Activated naive CD8-positive, alpha-beta T cell treated with anti-CD3 and anti-CD28 coated beads, Interleukin-2, amount 50 U/mL, for 24 hours (primary cell): ENCODE results near the gene NOTCH2.

Experiments
- ATAC-seq: fragments of 150-1000 bp; cut with Tn5 transposase; one replicate; pipeline ENCODE4 v1.10.0; 2021
- DNase-seq: peaks from one replicate; pipeline ENCODE4 v3.0.0; 2021
- H3K27ac Mint-ChIP-seq: one replicate; pipeline ENCODE4 v1.8.0; 2021; ENCODE audit warnings: mild to moderate bottlenecking, mixed read lengths
- H3K27me3 Mint-ChIP-seq: one replicate; pipeline ENCODE4 v1.8.0; 2021; ENCODE audit warnings: mixed read lengths
- H3K36me3 Mint-ChIP-seq: one replicate; pipeline ENCODE4 v1.8.0; 2021; ENCODE audit warnings: low read depth, mixed read lengths
- H3K4me1 Mint-ChIP-seq: one replicate; pipeline ENCODE4 v1.8.0; 2021; ENCODE audit warnings: mixed read lengths
- H3K4me3 Mint-ChIP-seq: one replicate; pipeline ENCODE4 v1.8.0; 2021; ENCODE audit warnings: mild to moderate bottlenecking, moderate library complexity, mixed read lengths
- H3K9me3 Mint-ChIP-seq: one replicate; pipeline ENCODE4 v1.8.0; 2021; ENCODE audit warnings: mixed read lengths

Gene NOTCH2

GRCh38 chr1:119879510-119880434 is 189.7 kb downstream of the NOTCH2 start:
- no peaks in the 10 kb centered on the region for H3K9me3 Mint-ChIP-seq
- ATAC-seq = no peak
- DNase-seq = no peak
- H3K27ac Mint-ChIP-seq = no peak overlapping the region
- H3K27me3 Mint-ChIP-seq = peaks cover 9% of the 10 kb centered on the region
- no peaks in the 10 kb centered on the region for H3K36me3 Mint-ChIP-seq
- H3K4me1 Mint-ChIP-seq = no peaks in the 10 kb centered on the region
- H3K4me3 Mint-ChIP-seq = no peak overlapping the region

DNA sequence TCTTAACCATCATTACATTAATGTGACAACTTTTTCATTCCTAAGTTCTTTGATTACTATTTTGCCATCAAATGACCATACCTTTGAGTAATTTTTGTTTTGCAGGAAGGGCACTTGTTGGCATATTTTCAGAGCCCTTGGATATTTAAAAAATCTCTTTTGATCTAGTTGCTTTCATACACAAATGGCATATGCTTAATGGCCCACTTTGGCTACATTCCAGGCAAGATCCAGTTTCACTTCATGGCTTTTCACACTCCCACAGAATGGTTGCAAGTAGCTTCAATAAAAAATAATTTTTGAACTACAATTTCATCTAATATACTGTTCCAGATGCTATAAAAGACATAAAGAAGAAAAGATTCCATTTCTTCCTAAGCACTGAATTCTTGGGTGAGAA is 191.3 kb downstream of the NOTCH2 start:
- H3K4me1 Mint-ChIP-seq = no peaks in the 10 kb centered on the region
- H3K4me3 Mint-ChIP-seq = no peak overlapping the region
- DNase-seq = no peak
- H3K36me3 Mint-ChIP-seq = no peaks in the 10 kb centered on the region
- H3K9me3 Mint-ChIP-seq = no peaks in the 10 kb centered on the region
- peaks cover 8% of the 10 kb centered on the region for H3K27me3 Mint-ChIP-seq
- ATAC-seq = no peak
- no peak overlapping the region for H3K27ac Mint-ChIP-seq

GRCh38 chr1:119874186-119874585 is 195.3 kb downstream of the NOTCH2 start:
- DNase-seq (no peak), ATAC-seq (no peak)
- H3K36me3 Mint-ChIP-seq = no peaks in the 10 kb centered on the region
- no peak overlapping the region for H3K4me3 Mint-ChIP-seq
- no peak overlapping the region for H3K27ac Mint-ChIP-seq
- H3K27me3 Mint-ChIP-seq = peaks cover 10% of the 10 kb centered on the region
- peaks cover 3% of the 10 kb centered on the region for H3K4me1 Mint-ChIP-seq
- no peaks in the 10 kb centered on the region for H3K9me3 Mint-ChIP-seq

- Mint-ChIP-seq H3K27ac (no peak overlapping the region), H3K4me3 (no peak overlapping the region), H3K27me3 (peaks cover 10% of the 10 kb centered on the region), H3K9me3 (no peaks in the 10 kb centered on the region), H3K4me1 (peaks cover 3% of the 10 kb centered on the region), H3K36me3 (no peaks in the 10 kb centered on the region)
- ATAC-seq = peak; percentile 68
- DNase-seq = no peak
Observed at GRCh38 chr1:119873135-119874015, 196.1 kb downstream of the NOTCH2 start.

GRCh38 chr1:119871881-119872280 is 197.6 kb downstream of the NOTCH2 start:
- Mint-ChIP-seq H3K4me1 (peaks cover 3% of the 10 kb centered on the region), H3K27me3 (peaks cover 10% of the 10 kb centered on the region), H3K36me3 (no peaks in the 10 kb centered on the region), H3K27ac (no peak overlapping the region), H3K9me3 (no peaks in the 10 kb centered on the region), H3K4me3 (no peak overlapping the region)
- no peak for ATAC-seq
- no peak for DNase-seq

GRCh38 chr1:119870917-119871596 is 198.4 kb downstream of the NOTCH2 start:
- Mint-ChIP-seq H3K27me3 (peaks cover 10% of the 10 kb centered on the region), H3K36me3 (no peaks in the 10 kb centered on the region), H3K4me1 (peaks cover 3% of the 10 kb centered on the region), H3K27ac (no peak overlapping the region), H3K4me3 (no peak overlapping the region), H3K9me3 (no peaks in the 10 kb centered on the region)
- ATAC-seq (no peak), DNase-seq (peak; percentile 86)

GRCh38 chr1:119869995-119870394 is 199.5 kb downstream of the NOTCH2 start:
- H3K27ac Mint-ChIP-seq = no peak overlapping the region

DNA sequence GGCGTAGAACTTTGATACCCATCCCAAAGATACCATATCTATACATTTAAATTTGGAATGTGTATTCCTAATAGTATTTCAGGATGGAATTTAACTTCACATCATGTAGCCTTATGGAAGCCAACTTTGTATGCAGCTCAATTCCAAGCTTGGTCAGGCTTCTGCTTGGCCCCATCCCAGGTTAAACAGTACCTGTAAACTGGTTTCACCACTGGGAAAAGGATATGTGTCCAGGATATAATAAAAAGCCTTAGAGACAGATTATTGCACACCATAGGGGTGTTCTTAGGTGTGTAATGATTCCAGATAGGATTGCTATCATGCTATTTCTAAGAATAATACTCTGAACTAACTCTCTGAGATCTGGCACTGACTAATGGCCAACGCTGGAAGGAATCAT is 201.3 kb downstream of the NOTCH2 start:
- H3K4me3 Mint-ChIP-seq = no peak overlapping the region
- no peaks in the 10 kb centered on the region for H3K36me3 Mint-ChIP-seq
- H3K4me1 Mint-ChIP-seq = peaks cover 3% of the 10 kb centered on the region
- DNase-seq = no peak
- H3K9me3 Mint-ChIP-seq = no peaks in the 10 kb centered on the region
- no peak for ATAC-seq
- peaks cover 22% of the 10 kb centered on the region for H3K27me3 Mint-ChIP-seq
- no peak overlapping the region for H3K27ac Mint-ChIP-seq

More at GRCh38 chr1:119869995-119870394, 199.5 kb downstream of the NOTCH2 start:
- DNase-seq = no peak
- no peak for ATAC-seq
- no peaks in the 10 kb centered on the region for H3K36me3 Mint-ChIP-seq
- no peaks in the 10 kb centered on the region for H3K9me3 Mint-ChIP-seq
- peaks cover 16% of the 10 kb centered on the region for H3K27me3 Mint-ChIP-seq
- peaks cover 3% of the 10 kb centered on the region for H3K4me1 Mint-ChIP-seq
- no peak overlapping the region for H3K4me3 Mint-ChIP-seq

- Mint-ChIP-seq H3K4me3 (no peak overlapping the region), H3K36me3 (no peaks in the 10 kb centered on the region), H3K27me3 (peaks cover 22% of the 10 kb centered on the region), H3K4me1 (peaks cover 3% of the 10 kb centered on the region), H3K9me3 (no peaks in the 10 kb centered on the region), H3K27ac (no peak overlapping the region)
- DNase-seq (no peak), ATAC-seq (no peak)
Observed at GRCh38 chr1:119866451-119866850, 203.0 kb downstream of the NOTCH2 start.

DNA sequence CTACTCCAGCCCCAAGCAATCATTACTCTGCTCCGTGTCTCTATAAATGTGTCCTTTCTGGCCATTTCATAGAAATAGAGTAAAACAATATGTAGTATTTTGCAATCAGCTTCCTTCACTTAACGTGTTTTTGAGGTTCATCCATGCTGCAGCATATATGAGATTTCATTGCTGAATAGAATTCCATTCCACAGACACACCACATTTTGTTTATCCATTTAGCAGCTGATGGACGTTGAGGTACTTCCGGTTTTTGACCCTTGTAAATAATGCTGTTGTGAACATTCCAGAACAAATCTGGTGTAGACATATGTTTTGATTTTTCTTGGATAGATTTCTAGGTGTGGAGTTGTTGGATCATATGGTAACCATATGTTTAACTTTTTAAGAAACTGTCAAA is 203.8 kb downstream of the NOTCH2 start:
- ATAC-seq (no peak), DNase-seq (no peak)
- Mint-ChIP-seq H3K27ac (no peak overlapping the region), H3K27me3 (peaks cover 17% of the 10 kb centered on the region), H3K4me3 (no peak overlapping the region), H3K4me1 (no peaks in the 10 kb centered on the region), H3K9me3 (no peaks in the 10 kb centered on the region), H3K36me3 (no peaks in the 10 kb centered on the region)

GRCh38 chr1:119862276-119862675 is 207.2 kb downstream of the NOTCH2 start:
- Mint-ChIP-seq H3K4me1 (peaks cover 19% of the 10 kb centered on the region), H3K27ac (no peak overlapping the region), H3K36me3 (no peaks in the 10 kb centered on the region), H3K27me3 (peaks cover 20% of the 10 kb centered on the region), H3K9me3 (no peaks in the 10 kb centered on the region), H3K4me3 (no peak overlapping the region)
- ATAC-seq = no peak
- DNase-seq = no peak
